Measurements from ENCODE around the gene ANKEF1.

Gene ANKEF1

GRCh38 chr20:10096790-10097189 is 62.0 kb downstream of the ANKEF1 start:
- Histone ChIP-seq H3K27me3 (ENCODE audit: control insufficient read depth, insufficient read depth, low read length) (no peaks in the 10 kb centered on the region), H3K36me3 (ENCODE audit: control insufficient read depth, insufficient read depth, low read length) (no peaks in the 10 kb centered on the region), H3K4me3 (ENCODE audit: low read length) (no peak overlapping the region), H3K9ac (ENCODE audit: low read length) (no peak overlapping the region), H3K9me3 (ENCODE audit: control insufficient read depth, low read length) (no peaks in the 10 kb centered on the region), H3K4me1 (ENCODE audit: control insufficient read depth, insufficient read depth, low read length) (no peaks in the 10 kb centered on the region)

- Histone ChIP-seq H3K4me1 (ENCODE audit: control insufficient read depth, insufficient read depth, low read length) (no peaks in the 10 kb centered on the region), H3K27me3 (ENCODE audit: control insufficient read depth, insufficient read depth, low read length) (no peaks in the 10 kb centered on the region), H3K36me3 (ENCODE audit: control insufficient read depth, insufficient read depth, low read length) (no peaks in the 10 kb centered on the region), H3K9ac (ENCODE audit: low read length) (no peak overlapping the region), H3K4me3 (ENCODE audit: low read length) (no peak overlapping the region), H3K9me3 (ENCODE audit: control insufficient read depth, low read length) (no peaks in the 10 kb centered on the region)
Observed at GRCh38 chr20:10105046-10105445, 70.3 kb downstream of the ANKEF1 start.

All from mucosa of stomach (tissue), 1 donor.